AG04450 (cell line): ENCODE data around the gene MTMR10. TPM values are rescaled to one million over a fixed set of nuclear protein-coding genes. Genes with fewer than 3 reads are reported as not detected.

ENCODE experiments used
- CTCF ChIA-PET: fragments of 300-600, 350-600 bp; formaldehyde crosslinking; extraction: SDS; loops from one replicate; lab custom pipeline; 2022; ENCODE audit warnings: antibody characterized with exemption, inconsistent platforms; lab: Charles Lee
- POLR2A ChIA-PET: fragments of 350-600 bp; formaldehyde crosslinking; extraction: SDS; loops from one replicate; lab custom pipeline; 2021; ENCODE audit warnings: antibody characterized with exemption, inconsistent platforms; lab: Yijun Ruan, JAX
- DNase-seq: peaks from one replicate; pipeline ENCODE4 v3.0.0-alpha.2; 2011; ENCODE audit warnings: low read depth, low spot score
- H3K27ac ChIP-seq: one replicate; pipeline ENCODE4 v1.5.1; 2012; ENCODE audit warnings: low read depth, low read length, control low read depth
- H3K27me3 ChIP-seq: one replicate; pipeline ENCODE4 v1.6.0; 2012; ENCODE audit warnings: low read length; ENCODE audit not compliant: control insufficient read depth, insufficient read depth
- H3K4me3 ChIP-seq: 2 replicates; pipeline ENCODE4 v1.5.1; 2011; ENCODE audit warnings: mild to moderate bottlenecking, low read depth, low read length, control low read depth
- H3K9me3 ChIP-seq: 2 replicates; pipeline ENCODE4 v1.5.1; 2012; ENCODE audit warnings: low read length; ENCODE audit not compliant: control insufficient read depth, insufficient read depth
- CTCF ChIP-seq: IDR thresholded peaks from 2 replicates; pipeline ENCODE4 v1.5.1; 2011; ENCODE audit warnings: low read depth, low read length, control low read depth, inconsistent platforms
- polyA plus RNA-seq: library from polyadenylated mRNA; depleted of rRNA; stranded (reverse); fragments of >200 nt; gene quantifications from 2 replicates; pipeline ENCODE4 v1.2.3, GENCODE V29; 2011

MTMR10 gene
- polyA plus RNA-seq, 1 experiment: 17.7 TPM

- no peak for DNase-seq
- Histone ChIP-seq H3K4me3 (no peak overlapping the region), H3K9me3 (no peaks in the 10 kb centered on the region), H3K27me3 (no peaks in the 10 kb centered on the region), H3K27ac (no peak overlapping the region)
- no peak for TF ChIP-seq CTCF
- CTCF ChIA-PET: interaction anchor here (1.5 kb wide), 1 partner anchor 145 kb away, joined by 4 read pairs; no protein-coding TSS in a partner anchor
- POLR2A ChIA-PET: no interaction called here
These were observed 7.3 kb downstream of the MTMR10 start for GRCh38 chr15:30984118-30984517.

GRCh38 chr15:30979457-30979856 lies 12.0 kb downstream of the MTMR10 start:
- no peak overlapping the region for H3K4me3 ChIP-seq

GRCh38 chr15:30978328-30978727 lies 13.1 kb downstream of the MTMR10 start:
- DNase-seq: no peak
- ChIA-PET POLR2A (interaction anchor here (1.2 kb wide), 1 partner anchor 13 kb away, joined by 3 read pairs; the partner anchor contains the start of gene MTMR10), CTCF (interaction anchor here (1.7 kb wide), 1 partner anchor 151 kb away, joined by 5 read pairs; no protein-coding TSS in a partner anchor)
- TF ChIP-seq CTCF: no peak
- H3K9me3 ChIP-seq: no peaks in the 10 kb centered on the region
- H3K4me3 ChIP-seq: no peak overlapping the region
- H3K27ac ChIP-seq: no peak overlapping the region
- no peaks in the 10 kb centered on the region for H3K27me3 ChIP-seq

More at GRCh38 chr15:30979457-30979856, 12.0 kb downstream of the MTMR10 start:
- Histone ChIP-seq H3K27ac (no peak overlapping the region), H3K27me3 (no peaks in the 10 kb centered on the region), H3K9me3 (no peaks in the 10 kb centered on the region)
- no peak for DNase-seq
- ChIA-PET POLR2A (no interaction called here), CTCF (interaction anchor here (1.0 kb wide), 1 partner anchor 150 kb away, joined by 5 read pairs; no protein-coding TSS in a partner anchor)
- TF ChIP-seq CTCF: no peak

DNA sequence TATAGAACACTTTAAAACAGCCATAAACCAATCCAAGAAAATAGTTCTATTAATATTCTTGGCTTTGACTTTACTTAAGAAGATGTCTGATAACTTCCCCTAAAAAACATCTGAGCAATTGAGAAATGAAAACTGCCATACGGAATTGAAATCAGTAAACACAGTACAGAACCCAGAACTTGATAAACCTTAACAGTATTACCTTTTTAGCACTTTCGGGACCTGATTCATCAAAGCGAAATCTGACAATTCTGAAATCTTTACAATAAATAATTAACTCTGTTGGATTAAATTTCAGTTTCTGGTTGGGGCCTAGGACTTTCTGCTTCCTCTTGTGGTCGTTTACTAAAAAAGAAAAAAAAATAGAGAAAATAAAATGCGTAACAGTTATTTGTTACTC lies 17.3 kb downstream of the MTMR10 start:
- CTCF ChIA-PET: interaction anchor here (0.7 kb wide), 1 partner anchor 155 kb away, joined by 3 read pairs; no protein-coding TSS in a partner anchor
- DNase-seq: no peak
- POLR2A ChIA-PET: no interaction called here

More for the DNA sequence above, 17.3 kb downstream of the MTMR10 start:
- Histone ChIP-seq H3K27ac (no peak overlapping the region), H3K9me3 (no peaks in the 10 kb centered on the region), H3K4me3 (no peak overlapping the region), H3K27me3 (no peaks in the 10 kb centered on the region)
- TF ChIP-seq CTCF: no peak
